GM20431 (cell line): ENCODE data around the gene PYDC1.
"Not testable (repeated sequence)": the region's sequence is repeated elsewhere in the genome, so short reads cannot be mapped to it uniquely, and the experiment has no call there.

Experiments used
- in situ Hi-C: fragments of 300-500 bp; cut with MseI, MboI; formaldehyde crosslinking; loops from one replicate; pipeline ENCODE4 v1.15.0; 2020; ENCODE audit warnings: low sequenced_read_pairs; ENCODE audit not compliant: unreplicated experiment

PYDC1 gene

DNA sequence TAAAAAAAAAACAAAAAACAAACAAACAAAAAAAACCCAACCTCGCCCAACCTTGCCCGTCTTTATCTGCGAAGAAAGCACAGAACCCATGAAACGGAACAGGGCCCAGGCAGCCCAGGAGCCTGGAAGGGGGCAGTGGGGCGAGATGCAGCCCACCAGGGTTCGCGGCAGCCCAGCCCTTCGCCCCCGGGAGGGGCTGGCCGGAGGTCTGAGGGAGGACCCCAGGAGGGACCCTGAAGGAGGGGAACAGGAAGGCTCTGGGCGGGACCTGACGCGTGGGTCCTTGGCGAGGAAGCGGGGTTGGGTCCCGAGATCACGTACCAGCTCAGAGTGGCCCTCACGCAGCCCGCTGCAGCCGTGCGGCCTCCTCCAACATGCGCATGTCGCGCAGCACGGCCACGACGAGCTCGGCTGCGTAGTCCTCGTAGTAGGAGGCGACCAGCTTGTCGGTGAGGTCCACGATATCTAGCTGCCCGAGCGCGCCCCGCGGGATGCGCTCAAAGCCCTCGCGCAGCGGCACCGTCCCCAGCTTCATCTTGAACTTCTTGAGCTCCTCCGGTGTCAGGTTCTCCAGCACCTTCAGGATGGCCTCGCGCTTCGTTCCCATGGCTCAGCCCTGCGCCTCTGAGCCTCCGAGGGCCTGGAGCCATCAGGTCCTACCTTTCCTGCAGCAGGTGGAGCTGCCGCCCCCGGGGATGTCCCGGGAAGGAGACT, at the start of gene PYDC1:
Gene PYDC1 (minus strand): TSS at position 714 of the 714 bp plus-strand sequence. CDS start 107 bp downstream, at position 607.
- in situ Hi-C loops, result no loop called here

DNA sequence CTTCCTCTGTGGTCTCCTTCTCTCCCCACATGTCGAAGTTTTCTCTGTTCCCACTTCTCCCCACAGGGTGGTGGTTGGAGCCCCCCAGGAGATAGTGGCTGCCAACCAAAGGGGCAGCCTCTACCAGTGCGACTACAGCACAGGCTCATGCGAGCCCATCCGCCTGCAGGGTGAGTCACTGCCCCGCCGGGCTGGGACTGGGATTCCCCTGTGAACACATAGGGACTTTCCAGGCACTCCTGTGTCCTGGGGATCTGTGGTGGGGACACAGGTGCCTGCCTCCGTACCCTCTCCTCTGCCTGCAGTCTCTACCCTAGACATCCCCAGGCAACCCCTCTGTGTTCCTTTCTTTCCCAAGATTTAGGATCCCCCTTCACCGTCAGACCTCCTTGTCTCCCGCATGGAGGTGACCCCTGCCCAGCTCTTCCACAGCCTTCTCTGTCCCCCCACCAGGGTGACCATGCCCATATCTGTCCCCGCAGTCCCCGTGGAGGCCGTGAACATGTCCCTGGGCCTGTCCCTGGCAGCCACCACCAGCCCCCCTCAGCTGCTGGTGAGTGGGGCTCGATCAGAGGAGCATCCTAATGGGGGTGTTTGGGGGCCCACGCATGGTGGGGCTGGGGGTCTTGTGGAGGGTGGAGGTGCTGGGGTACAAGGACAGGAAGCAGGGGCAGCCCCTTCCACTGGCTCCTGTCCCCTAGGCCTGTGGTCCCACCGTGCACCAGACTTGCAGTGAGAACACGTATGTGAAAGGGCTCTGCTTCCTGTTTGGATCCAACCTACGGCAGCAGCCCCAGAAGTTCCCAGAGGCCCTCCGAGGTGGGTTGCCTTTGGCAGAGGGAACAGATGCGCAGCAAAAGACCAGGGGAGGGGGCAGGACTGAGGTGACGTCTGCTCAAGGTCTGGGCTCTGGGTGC, 48.7 kb upstream of the PYDC1 start:
- in situ Hi-C loops, result no loop called here

DNA sequence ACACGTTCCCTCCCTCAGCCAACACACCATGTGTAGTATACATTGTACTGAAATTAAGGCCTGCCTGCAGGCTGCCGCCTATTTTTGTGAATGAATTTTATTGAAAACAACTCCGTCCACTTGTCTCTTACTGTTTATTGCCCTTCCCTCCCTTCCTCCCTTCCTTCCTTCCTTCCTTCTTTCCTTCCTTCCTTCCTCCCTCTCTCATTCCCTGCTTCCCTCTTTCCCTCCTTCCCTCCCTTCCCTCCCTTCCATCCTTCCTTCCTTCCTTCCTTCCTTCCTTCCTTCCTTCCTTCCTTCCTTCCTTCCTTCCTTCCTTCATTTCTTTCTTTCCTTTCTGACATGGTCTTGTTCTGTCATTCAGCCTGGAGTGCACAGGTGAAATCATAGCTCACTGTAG, 45.1 kb upstream of the PYDC1 start:
- in situ Hi-C loops, result no loop called here

DNA sequence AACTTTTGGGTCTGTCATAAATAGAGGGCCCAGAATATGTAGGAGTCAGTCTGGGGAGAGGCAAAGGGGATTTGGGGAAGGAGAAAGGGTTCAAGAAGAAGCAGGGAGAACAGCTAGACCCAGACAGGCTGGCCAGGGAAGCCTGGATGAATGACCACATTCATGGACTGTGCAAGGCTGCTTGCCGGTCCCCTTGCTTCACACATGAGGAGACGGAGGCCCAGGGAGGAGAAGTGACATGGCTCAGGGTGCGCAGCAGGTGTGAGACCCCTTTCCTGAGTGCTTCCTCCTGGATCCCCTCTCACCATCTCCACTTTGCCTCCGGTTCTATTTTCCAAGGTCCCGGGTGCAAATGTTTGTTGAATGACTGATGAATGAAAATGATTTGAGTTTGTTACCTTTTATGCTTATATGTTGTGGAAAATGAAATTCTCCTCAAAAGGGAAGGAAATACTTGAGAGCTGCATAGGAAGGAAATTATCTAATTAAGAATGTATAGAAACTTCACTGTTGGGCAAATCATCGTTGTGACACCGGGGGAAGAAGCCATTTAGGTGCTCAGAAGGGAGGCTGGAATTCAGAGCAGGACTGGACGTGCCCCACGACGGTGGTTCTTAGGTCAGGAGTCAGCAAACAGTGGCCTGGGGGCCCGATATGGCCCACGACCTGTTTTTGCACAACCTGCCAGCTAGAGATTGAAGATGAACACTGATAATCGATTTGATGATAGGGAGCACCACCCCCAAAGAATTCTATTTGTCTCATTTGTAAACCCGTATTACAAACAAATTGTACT, 43.4 kb upstream of the PYDC1 start:
- in situ Hi-C loops, result no loop called here

DNA sequence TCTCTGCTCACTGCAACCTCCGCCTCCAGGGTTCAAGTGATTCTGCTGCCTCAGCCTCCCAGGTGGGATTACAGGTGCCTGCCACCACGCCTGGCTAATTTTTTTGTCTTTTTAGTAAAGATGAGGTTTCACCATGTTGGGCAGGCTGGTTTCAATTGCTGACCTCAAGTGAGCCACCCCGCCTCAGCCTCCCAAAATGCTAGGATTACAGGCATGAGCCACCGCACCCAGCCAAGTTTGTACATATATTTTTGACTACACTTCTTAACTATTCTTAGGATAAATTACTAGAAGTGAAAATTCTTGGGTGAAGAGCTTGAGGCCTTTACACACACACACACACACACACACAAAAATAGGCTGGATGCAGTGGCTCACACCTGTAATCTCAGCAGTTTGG, 41.4 kb upstream of the PYDC1 start:
- in situ Hi-C loops, result no loop called here

DNA sequence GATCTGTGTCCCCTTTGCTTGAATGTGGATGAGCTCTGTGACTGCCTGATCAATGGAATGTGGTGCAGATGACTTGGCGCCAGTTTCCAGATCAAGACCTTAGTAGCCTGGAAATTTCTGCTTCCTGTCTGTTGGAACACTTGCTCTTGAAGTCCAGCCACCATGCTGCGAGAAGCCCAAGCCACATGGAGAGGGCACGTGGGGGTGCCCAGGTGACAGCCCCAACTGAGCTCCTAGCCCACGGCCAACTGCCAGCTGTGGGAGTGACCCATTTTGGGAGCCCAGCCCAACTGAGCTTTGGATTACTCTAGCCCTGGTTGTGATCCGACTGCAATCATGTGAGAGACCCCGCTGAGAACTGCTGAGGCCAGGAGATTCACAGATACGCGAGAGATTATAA, 39.5 kb upstream of the PYDC1 start:
- in situ Hi-C loops, result no loop called here

DNA sequence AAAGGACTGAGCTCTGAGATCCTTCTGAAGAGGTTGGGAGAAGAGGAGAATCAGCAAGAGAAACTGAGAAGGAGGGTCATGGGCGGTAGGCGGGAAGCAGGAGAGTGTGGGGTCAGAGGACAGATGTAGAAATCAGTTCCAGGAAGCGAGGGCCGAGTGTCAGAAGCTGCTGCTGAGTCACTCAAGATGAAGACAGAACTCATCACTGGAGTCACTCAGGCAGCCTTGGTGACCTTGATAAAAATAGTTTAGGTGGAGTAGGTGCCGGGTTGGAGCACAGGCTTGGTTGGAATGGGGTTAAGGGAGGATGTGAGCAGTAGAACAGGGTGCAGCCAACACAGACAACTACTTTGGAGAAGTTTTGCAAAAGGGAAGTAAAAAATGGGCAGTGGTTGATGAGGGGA, 36.7 kb upstream of the PYDC1 start:
- in situ Hi-C loops, result no loop called here

DNA sequence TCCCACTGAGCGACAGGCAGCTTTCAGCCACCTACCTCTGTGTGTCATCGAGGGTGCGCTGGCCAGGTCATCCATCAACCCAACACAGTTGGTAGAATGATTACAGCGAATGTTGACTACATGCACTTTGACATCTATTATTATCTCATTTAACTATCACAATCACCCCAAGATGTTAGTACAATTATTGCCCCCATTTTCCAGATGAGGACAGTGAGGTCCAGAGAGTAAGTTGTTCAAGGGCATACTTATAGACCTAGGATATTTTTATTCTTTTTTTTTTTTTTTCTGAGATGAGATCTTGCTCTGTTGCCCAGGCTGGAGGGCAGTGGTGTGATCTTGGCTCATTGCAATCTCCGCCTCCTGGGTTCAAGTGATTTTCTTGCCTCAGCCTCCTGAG, 34.5 kb upstream of the PYDC1 start:
- in situ Hi-C loops, result no loop called here

DNA sequence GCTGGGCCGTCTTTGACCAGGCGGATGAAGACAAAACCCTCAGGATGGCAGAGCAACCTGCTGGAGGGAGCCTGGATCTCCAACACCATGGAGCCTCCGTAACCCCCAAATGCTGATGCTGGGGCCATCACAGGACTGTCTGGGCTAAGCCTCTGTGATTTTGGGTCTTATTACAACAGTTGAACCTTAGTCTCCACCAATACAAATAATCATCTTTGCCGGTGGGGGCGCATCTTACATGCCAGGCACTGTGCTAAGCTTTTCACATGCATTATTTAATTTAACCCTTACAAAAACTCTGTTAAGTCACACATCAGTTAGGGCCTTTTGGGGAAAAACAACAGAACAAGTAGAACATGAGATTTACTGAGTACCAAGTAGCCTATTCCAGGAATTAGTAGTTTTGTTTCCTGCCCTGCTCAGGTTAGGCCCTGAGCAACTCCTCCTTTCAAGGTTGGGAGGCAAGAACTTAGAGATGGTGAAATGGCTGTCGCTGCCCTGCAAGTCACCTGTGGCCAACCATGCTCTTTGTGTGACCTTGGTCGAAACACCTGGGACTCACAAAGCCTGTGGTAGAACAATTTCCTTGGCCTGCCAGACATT, 33.9 kb upstream of the PYDC1 start:
- in situ Hi-C loops, result no loop called here

DNA sequence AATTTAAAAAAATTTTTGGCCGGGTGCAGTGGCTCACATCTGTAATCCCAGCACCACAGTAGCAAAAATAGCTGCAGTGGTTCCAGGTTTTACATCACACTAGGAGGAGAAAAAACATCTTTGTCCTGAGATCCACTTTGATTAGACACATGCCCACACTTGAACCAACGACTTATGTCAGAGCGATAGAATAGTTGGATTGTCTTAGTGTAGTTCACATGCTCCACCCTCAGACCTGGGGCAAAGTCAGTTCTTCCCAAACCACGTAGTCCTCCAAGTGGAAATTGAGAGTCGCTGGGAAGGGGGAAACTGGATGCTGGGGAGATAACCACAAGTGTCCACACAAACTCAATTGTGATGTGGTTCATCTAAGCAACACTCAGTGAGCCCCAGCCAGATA, 31.4 kb upstream of the PYDC1 start:
- in situ Hi-C loops, result no loop called here

DNA sequence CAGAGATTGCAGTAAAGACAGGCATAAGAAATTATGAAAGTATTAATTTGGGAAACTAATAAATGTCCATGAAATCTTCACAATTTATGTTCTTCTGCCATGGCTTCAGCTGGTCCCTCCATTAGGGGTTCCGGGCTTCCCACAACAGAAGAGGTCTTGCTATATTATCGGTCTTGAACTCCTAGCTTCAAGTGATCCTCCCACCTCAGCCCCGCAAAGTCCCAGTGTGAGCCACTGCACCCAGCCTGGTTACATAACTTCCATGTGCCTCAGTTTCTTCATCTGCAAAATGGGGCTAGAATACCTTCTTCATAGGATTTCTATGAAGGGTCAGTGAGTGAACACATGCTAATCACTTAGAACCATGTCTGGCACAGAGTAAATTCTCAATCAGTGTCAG, 29.4 kb upstream of the PYDC1 start:
- in situ Hi-C loops, result no loop called here

DNA sequence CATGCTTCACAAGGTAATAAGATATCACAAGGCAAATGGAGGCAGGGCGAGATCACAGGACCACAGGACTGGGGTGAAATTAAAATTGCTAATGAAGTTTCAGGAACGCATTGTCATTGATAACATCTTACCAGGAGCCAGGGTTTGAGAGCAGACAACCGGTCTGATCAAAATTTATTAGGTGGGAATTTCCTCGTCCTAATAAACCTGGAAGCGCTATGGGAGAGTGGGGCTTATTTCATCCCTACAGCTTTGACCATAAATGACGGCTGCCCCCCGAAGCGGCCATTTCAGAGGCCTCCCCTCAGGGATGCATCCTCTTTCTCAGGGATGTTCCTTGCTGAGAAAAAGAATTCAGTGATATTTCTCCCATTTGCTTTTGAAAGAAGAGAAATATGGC, 28.7 kb upstream of the PYDC1 start:
- in situ Hi-C loops, result not testable (repeated sequence)

DNA sequence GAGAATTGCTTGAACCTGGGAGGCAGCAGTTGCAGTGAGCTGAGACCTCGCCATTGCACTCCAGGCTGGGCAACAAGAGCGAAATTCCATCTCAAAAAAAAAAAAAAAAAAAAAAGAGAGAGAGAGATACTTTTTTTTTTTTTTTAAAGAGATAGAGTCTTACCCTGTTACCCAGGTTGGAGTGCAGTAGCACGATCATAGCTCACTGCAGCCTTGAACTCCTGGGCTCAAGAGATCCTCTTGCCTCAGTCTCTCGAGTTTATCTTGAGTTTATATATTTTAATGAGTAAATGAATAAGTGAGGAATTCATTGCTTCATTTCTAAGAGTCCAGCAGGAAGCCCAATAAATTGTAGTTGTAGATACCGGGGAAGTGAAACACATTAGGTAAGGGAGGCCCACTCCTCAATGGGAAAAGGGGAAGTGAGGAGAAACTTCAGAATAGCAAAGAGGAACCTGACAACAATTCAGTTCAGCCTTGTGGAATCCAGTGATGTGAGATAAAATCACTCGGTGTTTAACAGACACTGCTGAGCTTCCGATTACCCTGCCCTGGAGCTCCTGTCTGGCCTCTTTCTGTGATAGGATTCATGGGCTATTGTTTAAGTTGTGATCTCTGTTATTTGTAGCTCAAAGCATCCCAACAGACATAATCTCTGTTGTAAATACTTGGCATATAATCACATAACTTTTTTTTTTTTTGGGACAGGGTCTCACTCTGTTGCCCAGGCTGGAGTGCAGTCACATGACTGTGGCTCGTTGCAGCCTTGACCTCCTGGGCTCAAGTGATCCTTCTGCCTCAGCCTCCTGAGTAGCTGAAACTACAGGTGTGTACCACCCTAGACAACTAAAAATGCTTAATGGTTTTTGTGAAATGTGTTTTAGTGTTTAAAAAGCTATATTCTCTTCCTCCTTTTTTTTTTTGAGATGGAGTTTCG, 27.1 kb upstream of the PYDC1 start:
- in situ Hi-C loops, result no loop called here

DNA sequence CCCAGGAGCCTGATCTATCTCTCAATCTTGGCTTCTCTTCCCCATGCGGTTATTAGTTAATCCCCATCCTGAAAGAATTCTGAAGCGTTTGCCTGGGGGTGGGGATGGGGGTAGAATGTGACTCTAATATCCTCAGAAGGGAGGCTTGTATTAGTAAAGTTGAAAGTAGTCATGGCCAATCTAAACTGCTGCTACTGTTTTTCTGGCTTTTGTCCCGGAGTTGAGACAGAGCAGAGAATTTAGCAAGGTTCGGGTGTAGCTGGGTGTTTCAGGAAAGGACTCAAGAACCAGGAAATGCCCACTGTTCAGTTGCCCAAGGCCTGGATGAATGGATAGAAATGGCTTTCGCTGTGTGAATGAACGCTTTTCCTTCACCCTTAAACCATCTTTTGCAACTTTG, 25.3 kb upstream of the PYDC1 start:
- in situ Hi-C loops, result no loop called here

DNA sequence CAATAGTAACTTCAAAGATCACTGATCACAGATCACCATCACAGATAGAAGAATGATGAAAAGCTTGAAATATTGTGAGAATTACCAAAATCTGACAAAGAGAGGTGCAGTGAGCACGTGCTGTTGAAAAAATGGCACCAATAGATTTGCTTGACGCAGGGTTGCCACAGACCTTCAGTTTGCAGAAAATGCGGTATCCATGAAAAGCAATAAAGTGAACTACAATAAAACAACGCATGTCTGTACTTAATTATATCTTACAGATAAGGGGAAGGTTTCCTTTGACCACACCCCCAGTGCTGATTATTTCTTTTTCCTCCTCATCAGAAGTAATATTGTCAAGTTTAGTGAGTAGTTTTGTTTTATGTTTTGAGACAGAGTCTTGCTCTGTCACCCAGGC, 21.1 kb upstream of the PYDC1 start:
- in situ Hi-C loops, result no loop called here

DNA sequence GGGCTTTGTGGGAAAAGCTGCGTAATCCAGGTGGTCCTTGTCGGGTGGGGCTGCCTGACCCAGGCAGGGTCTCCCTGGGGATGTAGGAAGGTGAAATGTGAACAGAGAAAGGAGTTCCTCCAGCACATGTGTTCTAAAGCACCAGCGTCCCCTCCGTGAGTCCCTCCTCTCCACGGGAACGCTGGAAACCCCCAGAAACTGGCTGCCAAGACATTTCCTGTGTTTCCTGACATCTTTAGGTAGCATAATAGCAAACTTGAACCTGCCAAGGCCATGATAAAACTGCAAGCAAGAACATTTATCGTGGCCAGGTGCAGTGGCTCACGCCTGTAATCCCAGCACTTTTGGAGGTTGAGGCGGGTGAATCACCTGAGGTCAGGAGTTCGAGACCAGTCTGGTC, 12.6 kb upstream of the PYDC1 start:
- in situ Hi-C loops, result no loop called here

DNA sequence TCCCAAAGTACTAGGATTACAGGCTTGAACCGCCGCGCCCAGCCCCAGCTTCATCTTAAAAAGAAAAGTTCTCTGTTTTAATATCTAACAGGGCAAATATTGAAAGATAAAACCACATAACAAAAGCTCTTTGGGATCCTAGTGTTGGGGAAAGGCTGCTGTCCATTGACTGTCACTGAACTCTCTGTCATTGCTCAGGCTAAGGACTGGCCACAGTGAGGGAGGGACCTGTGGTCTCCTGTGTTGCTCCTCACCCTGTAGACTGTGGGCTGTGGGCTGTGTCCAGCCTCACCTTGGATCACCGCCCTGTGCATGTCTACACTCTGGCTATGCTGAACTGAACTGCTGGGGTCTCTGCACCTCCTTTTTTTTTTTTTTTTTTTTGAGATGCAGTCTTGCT, 11.3 kb upstream of the PYDC1 start:
- in situ Hi-C loops, result no loop called here

DNA sequence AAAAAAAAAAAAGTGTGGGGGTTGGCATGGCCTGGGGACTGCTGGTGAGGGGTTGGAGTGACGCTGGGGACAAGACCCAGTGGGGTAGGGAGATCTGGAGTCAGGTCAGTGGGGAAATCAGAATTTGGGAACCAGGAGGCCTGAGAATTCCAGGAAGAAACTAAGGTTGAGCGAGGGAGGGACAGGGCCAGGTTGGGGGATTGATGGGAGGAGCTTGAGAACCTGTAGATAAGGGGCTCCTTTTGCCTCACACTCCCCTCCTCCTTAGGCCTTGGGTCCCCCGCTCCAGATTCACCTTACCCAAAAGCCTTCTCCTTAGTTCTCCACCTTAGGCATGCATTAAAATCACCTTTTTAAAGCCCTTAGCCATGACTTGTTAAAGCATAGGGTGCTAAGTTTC, 8.3 kb upstream of the PYDC1 start:
- in situ Hi-C loops, result no loop called here
